ENCODE data around the gene OVCA2. TPM values are rescaled to one million over a fixed set of nuclear protein-coding genes. Genes with fewer than 3 reads are reported as not detected.

The OVCA2 gene
- total RNA-seq, 4 donors from 2014 or later, result 21.1 to 30.4 (median 26.2) TPM

- DNase-seq (ENCODE audit: low spot score), result no peak
- ATAC-seq (ENCODE audit: low FRiP score), result peak; percentile 0
- TF ChIP-seq CTCF (IDR thresholded peaks at IDR 0.05), result no peak
Observed at GRCh38 chr17:2042933-2043332, 1.1 kb downstream of the OVCA2 start.

DNA sequence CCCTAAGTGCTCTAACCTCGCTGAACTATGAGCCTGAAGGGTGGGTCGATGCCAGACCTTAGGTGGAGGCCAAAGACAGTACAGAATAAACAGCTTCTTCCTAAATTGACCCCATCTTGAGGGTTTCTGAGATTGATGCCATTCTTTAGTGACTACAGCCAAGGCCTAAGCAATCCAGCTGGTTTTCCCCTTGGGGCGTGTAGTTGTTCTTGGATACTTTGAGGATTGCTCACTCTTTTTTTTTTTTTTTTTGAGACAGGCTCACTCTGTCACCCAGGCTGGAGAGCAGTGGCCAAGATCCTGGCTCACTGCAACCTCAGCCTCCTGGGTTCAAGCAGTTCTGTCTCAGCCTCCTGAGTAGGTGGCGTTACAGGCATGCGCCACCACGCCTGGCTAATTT is 2.0 kb downstream of the OVCA2 start:
- no peak for DNase-seq (ENCODE audit: low spot score)
- no peak for ATAC-seq (ENCODE audit: low FRiP score)
- no peak for TF ChIP-seq CTCF (IDR thresholded peaks at IDR 0.05)

DNA sequence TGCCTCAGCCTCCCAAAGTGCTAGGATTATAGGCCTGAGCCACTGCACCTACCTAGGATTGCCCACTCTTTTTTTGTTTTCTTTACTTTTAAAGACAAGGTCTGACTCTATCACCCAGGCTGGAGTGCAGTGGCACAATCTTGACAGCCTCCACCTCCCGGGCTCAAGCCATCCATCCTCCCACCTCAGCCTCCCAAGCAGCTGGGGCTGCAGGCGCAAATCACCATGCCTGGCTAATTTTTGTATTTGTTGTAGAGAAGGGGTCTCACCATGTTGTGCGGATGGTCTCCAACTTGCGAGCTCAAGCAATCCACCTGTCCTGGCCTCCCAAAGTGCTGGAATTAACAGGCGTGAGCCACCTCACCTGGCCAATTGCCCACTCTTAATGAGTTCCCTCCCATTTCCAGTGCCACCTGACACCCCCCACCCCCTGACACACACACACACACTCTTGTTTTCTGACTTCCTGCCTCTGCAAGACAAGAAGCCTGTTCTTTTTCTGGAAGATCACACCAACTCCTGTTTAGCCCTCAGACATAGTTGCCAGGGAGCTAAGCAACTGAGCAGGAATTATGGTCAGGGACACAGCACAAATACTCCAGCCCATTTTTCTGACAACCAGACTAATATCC is 2.6 kb downstream of the OVCA2 start:
- DNase-seq (ENCODE audit: low spot score) (no peak), ATAC-seq (ENCODE audit: low FRiP score) (no peak)
- TF ChIP-seq CTCF (IDR thresholded peaks at IDR 0.05), result no peak

DNA sequence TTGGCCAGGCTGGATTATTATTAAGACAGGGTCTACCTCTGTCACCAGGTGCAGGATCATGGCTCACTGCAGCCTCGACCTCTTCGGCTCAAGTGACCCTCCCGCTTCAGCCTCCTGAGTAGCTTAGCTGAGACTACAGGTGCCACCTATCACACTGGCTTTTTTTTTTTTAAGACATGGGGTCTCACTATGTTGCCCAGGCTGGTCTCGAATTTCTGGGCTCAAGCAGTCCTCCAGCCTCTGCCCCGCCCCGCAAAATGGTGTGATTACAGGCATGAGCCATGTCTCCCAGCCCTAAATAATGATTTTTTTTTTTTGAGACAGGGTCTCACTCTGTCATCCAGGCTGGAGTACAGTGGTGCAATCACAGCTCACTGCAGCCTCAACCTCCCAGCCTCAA is 5.8 kb downstream of the OVCA2 start:
- DNase-seq (ENCODE audit: low spot score), result no peak
- TF ChIP-seq CTCF (IDR thresholded peaks at IDR 0.05), result no peak

GRCh38 chr17:2048805-2049204 is 7.0 kb downstream of the OVCA2 start:
- no peak for TF ChIP-seq CTCF (IDR thresholded peaks at IDR 0.05)
- DNase-seq (ENCODE audit: low spot score) (no peak), ATAC-seq (ENCODE audit: low FRiP score) (no peak)

More for the DNA sequence above, 5.8 kb downstream of the OVCA2 start:
- ATAC-seq (ENCODE audit: low FRiP score), result no peak

GRCh38 chr17:2049333-2050299 is 7.8 kb downstream of the OVCA2 start:
- DNase-seq (ENCODE audit: low spot score), result peak; percentile 81
- no peak for TF ChIP-seq CTCF (IDR thresholded peaks at IDR 0.05)
- peak; percentile 45 for ATAC-seq (ENCODE audit: low FRiP score)

Data from omental fat pad (tissue), 4 donors.